ENCODE data around the gene SLC44A5.
A peak's percentile ranks its signal among the peaks of the same experiment; 100 is the strongest.
"Not testable (repeated sequence)": the region's sequence is repeated elsewhere in the genome, so short reads cannot be mapped to it uniquely, and the experiment has no call there.

SLC44A5 gene

GRCh38 chr1:75263616-75264015, 347.3 kb downstream of the SLC44A5 start:
- DNase-seq = not testable (repeated sequence)

DNA sequence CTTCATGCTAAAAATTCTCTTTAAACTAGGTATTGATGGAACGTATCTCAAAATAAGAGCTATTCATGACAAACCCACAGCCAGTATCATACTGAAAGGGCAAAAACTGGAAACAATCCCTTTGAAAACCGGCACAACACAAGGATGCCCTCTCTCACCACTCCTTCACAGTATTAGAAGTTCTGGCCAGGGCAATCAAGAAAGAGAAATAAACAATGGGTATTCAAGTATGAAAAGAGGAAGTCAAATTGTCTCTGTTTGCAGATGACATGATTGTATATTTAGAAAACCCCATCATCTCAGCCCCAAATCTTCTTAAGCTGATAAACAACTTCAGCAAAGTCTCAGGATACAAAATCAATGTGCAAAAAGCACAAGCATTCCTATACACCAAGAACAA, 349.0 kb downstream of the SLC44A5 start:
- not testable (repeated sequence) for DNase-seq

- DNase-seq = no peak
Measured at GRCh38 chr1:75258351-75258750, 352.6 kb downstream of the SLC44A5 start.

DNA sequence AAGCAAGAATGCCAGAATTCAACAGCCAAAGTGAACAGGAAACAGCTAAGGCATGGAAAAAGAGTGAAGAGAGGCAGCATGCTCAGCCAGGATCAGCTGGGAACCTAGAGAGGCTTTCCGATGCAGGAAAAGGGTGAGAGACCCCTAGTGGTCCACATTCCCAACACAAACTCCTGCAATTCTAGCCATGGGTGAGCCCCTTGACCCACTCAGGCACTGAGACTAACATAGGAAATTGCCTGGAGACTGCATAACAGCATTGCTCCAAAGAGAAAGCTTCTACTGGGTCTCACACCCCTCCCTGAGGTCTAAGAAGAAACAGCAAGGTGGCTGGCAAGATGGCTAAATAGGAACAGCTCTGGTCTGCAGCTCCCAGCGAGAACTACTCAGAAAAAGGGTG, 353.5 kb downstream of the SLC44A5 start:
- no peak for DNase-seq

DNA sequence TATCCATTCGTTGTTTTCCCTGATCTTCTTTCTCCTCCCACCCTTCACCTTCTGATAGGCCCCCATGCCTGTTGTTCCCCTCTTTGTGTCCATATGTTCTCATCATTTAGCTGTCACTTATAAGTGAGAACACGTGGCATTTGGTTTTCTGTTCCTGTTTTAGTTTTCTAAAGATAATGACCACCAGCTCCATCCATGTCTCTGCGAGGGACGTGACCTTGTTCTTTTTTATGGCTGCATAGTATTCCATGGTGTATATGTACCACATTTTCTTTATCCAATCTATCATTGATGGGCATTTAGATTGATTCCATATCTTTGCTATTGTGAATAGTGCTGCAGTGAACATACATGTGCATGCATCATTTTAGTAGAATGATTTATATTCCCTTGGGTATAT, 360.8 kb downstream of the SLC44A5 start:
- not testable (repeated sequence) for DNase-seq

DNA sequence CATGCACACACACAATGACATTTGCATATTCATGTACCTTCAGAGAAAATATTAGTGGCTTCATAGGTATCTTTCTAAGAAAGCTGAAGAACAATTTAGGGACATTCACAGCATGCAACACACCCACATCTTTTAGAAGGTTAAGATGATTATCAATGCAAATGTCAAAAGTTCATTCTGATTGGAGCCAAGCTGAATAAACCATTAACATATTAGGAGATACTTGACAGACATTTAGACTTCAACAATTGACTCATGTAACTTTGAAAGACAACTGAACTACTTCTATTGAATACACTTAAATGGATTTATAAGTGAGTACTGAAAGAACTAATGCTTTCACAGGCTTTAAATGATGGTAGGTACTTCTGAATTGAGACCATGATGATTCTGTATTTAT, 365.7 kb downstream of the SLC44A5 start:
- no peak for DNase-seq

DNA sequence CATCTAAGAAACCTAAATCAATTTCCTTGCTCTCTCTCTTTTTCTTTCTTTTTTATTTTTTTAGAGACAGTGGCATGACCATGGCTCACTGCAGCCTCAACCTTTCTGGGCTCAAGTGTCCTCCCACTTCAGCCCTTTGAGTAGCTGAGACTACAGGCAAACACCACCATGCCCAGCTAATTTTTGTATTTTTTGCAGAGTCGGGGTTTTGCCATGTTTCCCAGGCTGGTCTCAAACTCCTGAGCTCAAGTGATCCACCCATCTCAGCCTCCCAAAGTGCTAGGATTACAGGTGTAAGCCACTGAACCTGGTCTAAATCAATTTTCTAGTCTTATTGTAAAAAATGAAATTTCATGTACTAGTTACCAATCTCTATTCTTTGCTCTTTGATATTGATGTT, 367.8 kb downstream of the SLC44A5 start:
- no peak for DNase-seq

DNA sequence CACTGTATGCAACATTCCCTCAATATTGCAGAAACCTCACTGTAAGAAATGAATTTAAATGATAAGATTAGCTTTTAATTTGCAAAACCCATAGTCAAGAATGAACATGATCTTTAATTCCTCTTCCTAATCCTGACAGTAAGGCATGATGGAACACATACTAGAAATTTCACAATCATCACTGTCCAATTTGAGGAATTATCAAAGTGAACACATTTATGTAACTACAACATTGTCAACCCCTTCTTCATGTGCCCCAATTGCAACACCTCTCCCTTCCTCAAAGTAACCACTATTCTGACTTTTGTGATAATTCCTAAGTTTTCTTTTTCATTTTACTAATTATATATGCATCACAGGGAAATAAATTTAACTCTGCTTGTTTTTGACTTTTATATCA, 373.6 kb downstream of the SLC44A5 start:
- no peak for DNase-seq

DNA sequence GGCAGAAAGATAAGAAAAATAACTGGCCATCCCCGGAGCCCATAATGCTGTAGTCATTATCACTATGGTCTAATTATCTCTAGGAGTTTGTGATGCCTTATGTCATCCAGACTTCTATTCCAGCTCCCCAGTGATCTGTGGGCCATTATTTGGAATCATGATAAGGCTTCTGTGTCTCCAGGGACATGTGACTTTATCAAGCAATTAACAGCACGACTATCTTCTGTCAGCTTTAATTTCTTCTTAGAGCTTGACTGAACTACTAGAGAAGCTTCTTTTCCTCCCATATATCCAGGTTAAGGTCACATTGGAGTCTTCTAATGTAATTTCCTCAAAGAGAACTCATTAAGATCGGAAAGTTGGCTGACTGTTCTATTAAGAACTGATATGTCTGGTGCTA, 376.4 kb downstream of the SLC44A5 start:
- DNase-seq = no peak

- peak; percentile 21 for DNase-seq
Measured at GRCh38 chr1:75233302-75233929, 377.5 kb downstream of the SLC44A5 start.

DNA sequence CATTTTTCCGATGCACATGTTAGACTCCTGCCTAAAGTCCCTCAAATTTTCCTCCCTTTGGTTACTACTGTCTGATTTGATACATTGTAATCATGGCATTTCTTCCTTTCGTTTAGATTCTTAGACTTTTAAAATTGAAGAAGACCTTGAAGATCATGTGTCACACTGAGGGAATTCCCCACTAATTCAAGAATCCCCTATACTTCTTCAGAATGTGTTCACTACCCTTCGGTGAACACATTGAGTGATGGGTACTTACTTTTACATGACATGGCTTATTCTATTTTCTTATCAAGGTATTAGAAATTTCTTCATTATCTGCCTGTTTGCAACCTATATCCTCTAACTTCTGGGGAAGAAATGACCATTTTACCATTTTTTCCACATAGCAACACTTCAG, 390.8 kb downstream of the SLC44A5 start:
- DNase-seq = no peak

GRCh38 chr1:75214017-75214416, 396.9 kb downstream of the SLC44A5 start:
- no peak for DNase-seq

DNA sequence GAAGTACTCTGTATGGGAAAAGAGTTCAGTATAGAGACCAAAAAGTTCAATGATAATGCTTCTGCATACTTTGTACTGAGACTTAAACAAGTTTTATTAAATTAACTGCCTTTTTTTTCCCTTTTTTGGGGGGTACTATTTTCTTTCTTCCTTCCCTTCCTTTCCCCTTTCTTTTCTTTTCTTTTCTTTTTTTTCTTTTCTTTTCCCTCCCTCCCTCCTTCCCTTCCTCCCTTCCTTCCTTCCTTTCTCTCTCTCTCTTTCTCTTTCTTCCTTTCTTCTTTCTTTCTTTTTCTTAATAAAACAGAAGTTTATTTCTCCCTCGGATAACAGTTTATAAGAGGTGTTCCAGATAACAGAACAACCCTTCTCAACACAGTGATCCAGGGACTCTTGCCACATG, 399.3 kb downstream of the SLC44A5 start:
- DNase-seq = no peak

GRCh38 chr1:75208862-75209261, 402.1 kb downstream of the SLC44A5 start:
- DNase-seq = no peak

DNA sequence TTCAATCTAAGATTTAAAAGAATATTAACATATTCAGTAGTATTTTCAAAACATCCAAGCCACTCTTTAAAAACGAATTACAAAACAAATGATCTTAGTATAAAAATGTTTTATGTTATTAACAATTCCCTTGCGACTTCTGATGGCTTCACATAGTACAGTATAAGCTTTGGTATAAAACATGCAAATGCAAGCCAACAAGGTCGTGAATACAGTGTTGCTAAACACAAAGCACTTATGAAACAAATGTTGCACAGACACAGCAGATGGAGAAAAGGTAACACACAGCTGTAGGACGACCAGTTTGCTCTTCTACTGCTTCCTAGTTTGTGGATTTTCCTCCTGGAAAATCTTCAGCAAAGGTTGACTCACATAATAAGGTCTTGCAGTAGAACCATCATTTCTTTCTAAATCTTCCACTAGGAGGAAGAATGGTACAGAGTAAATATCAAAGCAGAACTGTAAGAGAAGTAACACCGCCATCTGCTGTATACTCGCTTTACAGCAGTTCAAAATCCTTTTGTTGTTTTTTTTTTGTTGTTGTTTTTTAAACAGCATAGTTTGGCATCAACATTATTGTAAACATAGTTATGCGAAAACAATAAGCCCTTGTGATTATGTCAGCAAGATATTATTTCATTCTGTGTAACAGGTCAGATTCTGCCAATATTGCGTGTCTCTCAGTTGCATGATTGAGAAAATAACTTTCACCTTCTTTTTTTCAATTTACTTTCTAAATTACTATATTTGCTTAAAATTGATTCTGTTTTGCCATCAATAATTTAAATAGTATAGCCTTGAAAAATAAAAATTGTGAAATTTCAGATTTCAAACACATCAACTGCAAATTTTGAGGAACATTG, 407.3 kb downstream of the SLC44A5 start:
- DNase-seq = no peak

- DNase-seq = no peak
Measured at GRCh38 chr1:75202751-75203150, 408.2 kb downstream of the SLC44A5 start.

DNA sequence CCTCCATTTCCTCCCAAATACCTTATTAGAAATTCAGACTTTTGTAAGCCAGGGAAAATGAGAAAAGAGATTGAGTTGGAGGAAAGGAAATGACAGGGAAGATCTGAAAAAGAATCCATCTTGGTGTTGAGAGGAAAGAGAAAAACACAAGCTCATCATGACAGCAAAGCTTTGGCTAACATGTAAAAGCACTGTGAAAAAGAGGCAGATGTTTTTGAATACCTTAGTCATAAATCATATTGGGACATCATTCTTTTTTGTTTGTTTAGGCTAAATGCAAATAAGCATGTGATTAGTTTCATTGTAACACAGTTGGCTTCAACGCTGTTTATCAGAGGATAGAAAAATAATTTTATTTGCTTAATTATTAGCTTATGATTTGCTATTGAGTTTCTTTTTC, 412.2 kb downstream of the SLC44A5 start:
- no peak for DNase-seq

DNA sequence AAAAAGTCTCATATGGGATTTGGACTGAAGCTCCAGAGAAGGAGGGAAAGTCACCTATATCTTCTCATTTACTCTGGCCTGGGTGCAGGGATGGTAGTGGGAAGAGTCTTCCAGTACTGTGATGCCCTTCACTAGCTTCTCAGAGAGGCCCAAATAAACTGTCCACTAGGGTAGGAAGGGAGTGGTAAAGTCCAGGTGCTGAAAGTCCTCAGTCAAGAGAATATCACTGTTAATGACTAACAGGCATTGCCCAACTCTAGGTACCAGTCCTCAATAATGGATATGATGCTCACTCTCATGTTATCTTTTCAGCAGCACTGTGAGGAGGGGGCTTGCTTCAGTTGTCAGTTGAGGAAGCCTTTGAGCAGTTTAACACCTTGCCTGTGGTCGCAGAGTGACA, 412.8 kb downstream of the SLC44A5 start:
- DNase-seq = no peak

GRCh38 chr1:75188892-75189291, 422.0 kb downstream of the SLC44A5 start:
- no peak for DNase-seq

DNA sequence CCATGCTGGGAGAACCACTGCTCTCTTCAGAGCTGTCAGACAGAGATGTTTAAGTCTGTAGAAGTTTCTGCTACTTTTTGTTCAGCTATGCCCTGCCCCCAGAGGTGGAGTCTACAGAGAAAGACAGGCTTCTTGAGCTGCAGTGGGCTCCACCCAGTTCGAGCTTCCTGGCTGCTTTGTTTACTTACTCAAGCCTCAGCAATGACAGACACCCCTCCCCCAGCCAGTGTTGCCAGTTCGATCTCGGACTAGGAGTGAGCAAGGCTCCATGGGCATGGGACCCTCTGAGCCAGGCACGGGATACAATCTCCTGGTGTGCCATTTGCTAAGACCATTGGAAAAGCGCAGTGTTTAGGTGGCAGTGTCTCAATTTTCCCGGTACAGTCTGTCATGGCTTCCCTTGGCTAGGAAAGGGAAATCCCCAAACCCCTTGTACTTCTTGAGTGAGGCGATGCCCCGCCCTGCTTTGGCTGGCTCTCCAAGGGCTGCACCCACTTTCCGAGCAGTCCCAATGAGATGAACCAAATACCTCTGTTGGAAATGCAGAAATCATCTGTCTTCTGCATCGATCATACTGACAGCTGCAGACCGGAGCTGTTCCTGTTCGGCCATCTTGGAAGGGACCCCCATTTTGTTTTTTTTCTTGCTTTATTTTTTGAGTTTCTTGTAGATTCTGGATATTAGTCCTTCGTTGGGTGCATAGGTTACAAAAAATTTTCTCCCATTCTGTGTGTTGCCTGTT, 429.5 kb downstream of the SLC44A5 start:
- not testable (repeated sequence) for DNase-seq

DNA sequence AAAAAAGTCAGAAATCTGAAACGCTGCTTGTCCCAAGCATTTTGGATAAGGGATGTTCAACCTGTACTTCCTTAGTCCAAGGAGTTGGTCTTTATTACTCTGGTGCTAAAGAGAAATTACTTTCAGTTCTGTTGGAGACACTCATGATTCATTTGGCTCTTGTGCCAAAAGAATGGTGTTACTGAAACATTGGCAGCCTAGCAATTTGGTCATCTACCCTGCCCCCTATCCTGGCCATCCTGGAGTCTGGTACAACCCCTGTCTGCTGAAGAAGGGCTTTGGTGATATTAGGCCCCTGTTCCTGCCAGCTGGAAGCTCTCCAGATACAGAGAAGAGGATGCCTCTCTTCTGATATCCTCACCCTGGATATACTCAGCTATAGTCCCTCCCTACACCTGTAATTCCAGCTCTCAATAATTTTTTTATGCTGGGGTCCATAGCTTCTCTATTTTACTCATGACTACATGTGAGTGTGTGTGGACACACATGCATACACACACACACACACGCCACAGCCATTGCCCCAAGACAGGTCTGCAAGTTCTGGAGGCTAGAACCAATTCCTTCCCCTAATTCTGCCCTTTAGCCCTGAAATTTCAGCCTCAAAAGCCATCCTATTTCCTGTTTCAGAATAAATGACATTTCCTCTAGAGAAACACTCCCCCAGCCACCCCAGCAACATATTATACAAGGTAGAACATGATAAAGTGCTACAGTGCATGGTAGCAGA, 436.7 kb downstream of the SLC44A5 start:
- DNase-seq = no peak

DNA sequence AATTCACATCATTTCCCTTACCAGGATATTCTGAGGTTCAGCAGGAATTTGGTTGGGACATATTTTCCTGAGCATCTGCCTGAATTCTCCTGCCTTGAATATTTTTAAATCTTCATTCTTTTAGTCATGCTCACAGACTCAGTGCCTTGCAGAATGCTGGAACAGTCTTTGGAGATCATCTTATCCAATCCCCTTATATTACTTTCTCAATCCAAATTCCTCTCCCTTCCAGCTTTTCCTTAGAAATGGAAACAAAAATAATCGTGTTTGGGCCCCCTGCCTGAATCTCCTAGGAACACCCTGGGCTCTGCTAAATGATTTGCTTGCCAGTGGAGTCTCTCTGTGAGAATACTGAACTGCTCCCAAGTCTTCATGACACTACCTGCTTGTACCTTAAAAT, 438.4 kb downstream of the SLC44A5 start:
- DNase-seq = no peak

- DNase-seq = no peak
Measured at GRCh38 chr1:75171876-75172275, 439.0 kb downstream of the SLC44A5 start.

Measured in CD4-positive, alpha-beta T cell treated with Interleukin-21 for 1 hour (primary cell).